Right renal pelvis (tissue), 4 donors: Measurements from ENCODE around the gene GPR55. TPM values are rescaled to one million over a fixed set of nuclear protein-coding genes. Genes with fewer than 3 reads are reported as not detected.

Experiments
- DNase-seq, 4 donors: peaks; one replicate each; pipeline ENCODE4 v3.0.0-alpha.2; 2013; ENCODE audit warnings: low read depth in 4 of 4, low spot score in 3 of 4, missing footprints in 1 of 4
- polyA plus RNA-seq, 4 donors: library from polyadenylated mRNA; unstranded; fragments of 120-200 nt; gene quantifications; one replicate each; pipeline ENCODE4 v1.2.1, GENCODE V29; 2013; ENCODE audit not compliant: insufficient read length in 4 of 4

The GPR55 gene
- polyA plus RNA-seq, 4 donors, result 0.18 to 0.20 (median 0.19) TPM

- DNase-seq, result no peak
Measured at GRCh38 chr2:230952226-230952956, 27.3 kb upstream of the GPR55 start.

- DNase-seq, result no peak
Measured at GRCh38 chr2:230951396-230951795, 26.4 kb upstream of the GPR55 start.

- DNase-seq, result no peak
Measured at GRCh38 chr2:230950874-230951339, 25.9 kb upstream of the GPR55 start.

- no peak for DNase-seq
Measured at GRCh38 chr2:230949966-230950873, 25.2 kb upstream of the GPR55 start.

GRCh38 chr2:230947908-230948365 is 22.9 kb upstream of the GPR55 start:
- DNase-seq, result no peak

GRCh38 chr2:230947235-230947576 is 22.2 kb upstream of the GPR55 start:
- DNase-seq, result no peak

- no peak for DNase-seq
Measured at GRCh38 chr2:230946429-230947234, 21.6 kb upstream of the GPR55 start.

GRCh38 chr2:230944757-230945372 is 19.8 kb upstream of the GPR55 start:
- DNase-seq, result no peak

GRCh38 chr2:230944123-230944653 is 19.1 kb upstream of the GPR55 start:
- no peak for DNase-seq

GRCh38 chr2:230942920-230943896 is 18.2 kb upstream of the GPR55 start:
- no peak for DNase-seq

- DNase-seq, result no peak
Measured at GRCh38 chr2:230942371-230942770, 17.3 kb upstream of the GPR55 start.

- no peak for DNase-seq
Measured at GRCh38 chr2:230941202-230942180, 16.4 kb upstream of the GPR55 start.

- DNase-seq, result no peak
Measured at GRCh38 chr2:230940471-230940815, 15.4 kb upstream of the GPR55 start.

GRCh38 chr2:230939691-230940470 is 14.8 kb upstream of the GPR55 start:
- no peak for DNase-seq

- DNase-seq, result no peak
Measured at GRCh38 chr2:230939066-230939591, 14.1 kb upstream of the GPR55 start.

- no peak for DNase-seq
Measured at GRCh38 chr2:230938516-230939065, 13.5 kb upstream of the GPR55 start.

- no peak for DNase-seq
Measured at GRCh38 chr2:230938098-230938497, 13.1 kb upstream of the GPR55 start.
